HG02798 (cell line): ENCODE data around the gene PRDM1.
A peak's percentile ranks its signal among the peaks of the same experiment; 100 is the strongest.

Experiments used
- ATAC-seq: cut with Tn5 transposase; IDR thresholded peaks from one replicate; pipeline ENCODE4 v1.9.1; 2021; ENCODE audit warnings: mild to moderate bottlenecking; ENCODE audit not compliant: unreplicated experiment, poor library complexity

The PRDM1 gene

GRCh38 chr6:106094261-106094963 lies 8.3 kb downstream of the PRDM1 start:
- no peak for ATAC-seq

GRCh38 chr6:106094964-106095335 lies 8.8 kb downstream of the PRDM1 start:
- no peak for ATAC-seq

- peak; percentile 54 for ATAC-seq
Observed at GRCh38 chr6:106097411-106098231, 11.5 kb downstream of the PRDM1 start.

- ATAC-seq: peak; percentile 43
Observed at GRCh38 chr6:106098383-106099234, 12.5 kb downstream of the PRDM1 start.

- no peak for ATAC-seq
Observed at GRCh38 chr6:106099235-106099537, 13.1 kb downstream of the PRDM1 start.

GRCh38 chr6:106100755-106101154 lies 14.6 kb downstream of the PRDM1 start:
- no peak for ATAC-seq

GRCh38 chr6:106101466-106101865 lies 15.3 kb downstream of the PRDM1 start:
- ATAC-seq: no peak

GRCh38 chr6:106102034-106102433 lies 15.9 kb downstream of the PRDM1 start:
- peak; percentile 63 for ATAC-seq

GRCh38 chr6:106102967-106103727 lies 17.0 kb downstream of the PRDM1 start:
- ATAC-seq: no peak

- ATAC-seq: peak; percentile 42
Observed at GRCh38 chr6:106103728-106104109, 17.6 kb downstream of the PRDM1 start.

- no peak for ATAC-seq
Observed at GRCh38 chr6:106104476-106104875, 18.3 kb downstream of the PRDM1 start.

- ATAC-seq: no peak
Observed at GRCh38 chr6:106104941-106105340, 18.8 kb downstream of the PRDM1 start.

- no peak for ATAC-seq
Observed at GRCh38 chr6:106105493-106105892, 19.4 kb downstream of the PRDM1 start.

- ATAC-seq: no peak
Observed at GRCh38 chr6:106106276-106107042, 20.3 kb downstream of the PRDM1 start.

- no peak for ATAC-seq
Observed at GRCh38 chr6:106107043-106107613, 21.0 kb downstream of the PRDM1 start.

- no peak for ATAC-seq
Observed at GRCh38 chr6:106108129-106108528, 22.0 kb downstream of the PRDM1 start.

GRCh38 chr6:106109029-106109428 lies 22.9 kb downstream of the PRDM1 start:
- ATAC-seq: no peak

GRCh38 chr6:106110164-106110826 lies 24.2 kb downstream of the PRDM1 start:
- ATAC-seq: no peak

- ATAC-seq: no peak
Observed at GRCh38 chr6:106112433-106112832, 26.3 kb downstream of the PRDM1 start.
